Skin of body (tissue), 1 donor: Measurements from ENCODE around the gene SPDYA. TPM values are rescaled to one million over a fixed set of nuclear protein-coding genes. Genes with fewer than 3 reads are reported as not detected.

Experiments
- total RNA-seq: library from RNA; depleted of rRNA; stranded (reverse); fragments of >200 nt; gene quantifications from one replicate; pipeline ENCODE4 v1.2.3, GENCODE V29; 2014

The SPDYA gene
- total RNA-seq, 1 donor from 2014 or later = 3.3 TPM

Other genes with a start within 250 kb of the SPDYA start
- gene PPP1CB, start 59.0 kb upstream of the SPDYA start, total RNA-seq = 241 TPM
- 19.3 TPM for gene TRMT61B, start 59.5 kb downstream of the SPDYA start, total RNA-seq
- gene WDR43, start 83.8 kb downstream of the SPDYA start, total RNA-seq = 47.7 TPM
- 0.69 TPM for gene TOGARAM2, start 170.5 kb downstream of the SPDYA start, total RNA-seq